Type B pancreatic cell (in vitro differentiated cells): ENCODE data around the gene RIMBP3C. TPM values are rescaled to one million over a fixed set of nuclear protein-coding genes. Genes with fewer than 3 reads are reported as not detected.
"Not testable (repeated sequence)": the region's sequence is repeated elsewhere in the genome, so short reads cannot be mapped to it uniquely, and the experiment has no call there.

Experiments used
- DNase-seq: peaks from one replicate; pipeline ENCODE4 v3.0.0; 2021; ENCODE audit warnings: mixed read lengths; ENCODE audit not compliant: unreplicated experiment; ENCODE audit errors: extremely low spot score
- H3K27ac Mint-ChIP-seq: 2 replicates; pipeline ENCODE4 v1.8.0; 2021; ENCODE audit warnings: mild to moderate bottlenecking, mixed read lengths
- H3K27me3 Mint-ChIP-seq: 2 replicates; pipeline ENCODE4 v1.8.0; 2021; ENCODE audit warnings: mixed read lengths
- H3K36me3 Mint-ChIP-seq: 2 replicates; pipeline ENCODE4 v1.8.0; 2021; ENCODE audit warnings: mixed read lengths
- H3K4me1 Mint-ChIP-seq: one replicate; pipeline ENCODE4 v1.8.0; 2021; ENCODE audit warnings: mixed read lengths; ENCODE audit not compliant: unreplicated experiment
- H3K4me3 Mint-ChIP-seq: 2 replicates; pipeline ENCODE4 v1.8.0; 2021; ENCODE audit warnings: mild to moderate bottlenecking, mixed read lengths
- H3K9me3 Mint-ChIP-seq: 2 replicates; pipeline ENCODE4 v1.8.0; 2021; ENCODE audit warnings: mixed read lengths
- CTCF ChIP-seq: fragments of 200-600 bp; sonication (generic); conservative IDR thresholded peaks from 2 replicates; pipeline ENCODE4 v1.5.0; 2021; ENCODE audit warnings: antibody characterized with exemption, mild to moderate bottlenecking
- long read RNA-seq: library from polyadenylated mRNA; unstranded; transcript quantifications from one replicate; pipeline ENCODE4 v2.0.0, GENCODE V29; 2020
- total RNA-seq: library from RNA; stranded (reverse); gene quantifications from 2 replicates; pipeline ENCODE4 v1.2.1, GENCODE V29; 2021; ENCODE audit warnings: low replicate concordance

Gene RIMBP3C
- 0.17 and 0.34 TPM in 2 replicates for total RNA-seq
- long read RNA-seq: 0 reads

- H3K27me3 Mint-ChIP-seq, DNase-seq, H3K9me3 Mint-ChIP-seq, H3K4me3 Mint-ChIP-seq, H3K4me1 Mint-ChIP-seq, H3K27ac Mint-ChIP-seq, H3K36me3 Mint-ChIP-seq: not testable (repeated sequence)
Measured at GRCh38 chr22:21551361-21551760, at the start of gene RIMBP3C. Gene RIMBP3C (minus strand): TSS chr22:21551461. CDS start chr22:21550976, 485 bp downstream.

GRCh38 chr22:21599053-21599893 lies 48.0 kb upstream of the RIMBP3C start:
- Mint-ChIP-seq H3K9me3 (no peaks in the 10 kb centered on the region), H3K4me1 (no peaks in the 10 kb centered on the region), H3K36me3 (peaks cover 19% of the 10 kb centered on the region), H3K4me3 (no peak overlapping the region), H3K27ac (peak overlapping the region; percentile 29), H3K27me3 (no peaks in the 10 kb centered on the region)
- no peak for TF ChIP-seq CTCF
- no peak for DNase-seq

- DNase-seq: no peak
- H3K9me3 Mint-ChIP-seq: no peaks in the 10 kb centered on the region
- H3K36me3 Mint-ChIP-seq: peaks cover 29% of the 10 kb centered on the region
- H3K4me1 Mint-ChIP-seq: no peaks in the 10 kb centered on the region
- no peak for TF ChIP-seq CTCF
- no peak overlapping the region for H3K27ac Mint-ChIP-seq
- H3K27me3 Mint-ChIP-seq: no peaks in the 10 kb centered on the region
- H3K4me3 Mint-ChIP-seq: no peak overlapping the region
Measured at GRCh38 chr22:21598302-21598701, 47.0 kb upstream of the RIMBP3C start.

- H3K27ac Mint-ChIP-seq, H3K27me3 Mint-ChIP-seq, H3K4me1 Mint-ChIP-seq, DNase-seq, H3K9me3 Mint-ChIP-seq, H3K4me3 Mint-ChIP-seq: not testable (repeated sequence)
- peaks cover 34% of the 10 kb centered on the region for H3K36me3 Mint-ChIP-seq
Measured at GRCh38 chr22:21596356-21597135, 45.3 kb upstream of the RIMBP3C start.

GRCh38 chr22:21594865-21595452 lies 43.7 kb upstream of the RIMBP3C start:
- H3K27ac Mint-ChIP-seq: no peak overlapping the region
- no peaks in the 10 kb centered on the region for H3K27me3 Mint-ChIP-seq
- H3K36me3 Mint-ChIP-seq: peaks cover 34% of the 10 kb centered on the region
- H3K9me3 Mint-ChIP-seq: no peaks in the 10 kb centered on the region
- TF ChIP-seq CTCF: no peak
- no peak for DNase-seq
- peaks cover 7% of the 10 kb centered on the region for H3K4me1 Mint-ChIP-seq
- no peak overlapping the region for H3K4me3 Mint-ChIP-seq

- H3K9me3 Mint-ChIP-seq: no peaks in the 10 kb centered on the region
- H3K36me3 Mint-ChIP-seq: peaks cover 26% of the 10 kb centered on the region
- no peaks in the 10 kb centered on the region for H3K27me3 Mint-ChIP-seq
- H3K4me1 Mint-ChIP-seq: peaks cover 7% of the 10 kb centered on the region
- no peak overlapping the region for H3K27ac Mint-ChIP-seq
- TF ChIP-seq CTCF: peak; percentile 63
- DNase-seq: no peak
- no peak overlapping the region for H3K4me3 Mint-ChIP-seq
Measured at GRCh38 chr22:21593406-21594232, 42.4 kb upstream of the RIMBP3C start.
